HPDE6-E6E7 (cell line): ENCODE data around the gene TIPARP.
A peak's percentile ranks its signal among the peaks of the same experiment; 100 is the strongest.

Source experiments
- DNase-seq: peaks from one replicate; pipeline ENCODE4 v3.0.0; 2011; ENCODE audit warnings: missing footprints; ENCODE audit errors: extremely low spot score

Gene TIPARP

DNA sequence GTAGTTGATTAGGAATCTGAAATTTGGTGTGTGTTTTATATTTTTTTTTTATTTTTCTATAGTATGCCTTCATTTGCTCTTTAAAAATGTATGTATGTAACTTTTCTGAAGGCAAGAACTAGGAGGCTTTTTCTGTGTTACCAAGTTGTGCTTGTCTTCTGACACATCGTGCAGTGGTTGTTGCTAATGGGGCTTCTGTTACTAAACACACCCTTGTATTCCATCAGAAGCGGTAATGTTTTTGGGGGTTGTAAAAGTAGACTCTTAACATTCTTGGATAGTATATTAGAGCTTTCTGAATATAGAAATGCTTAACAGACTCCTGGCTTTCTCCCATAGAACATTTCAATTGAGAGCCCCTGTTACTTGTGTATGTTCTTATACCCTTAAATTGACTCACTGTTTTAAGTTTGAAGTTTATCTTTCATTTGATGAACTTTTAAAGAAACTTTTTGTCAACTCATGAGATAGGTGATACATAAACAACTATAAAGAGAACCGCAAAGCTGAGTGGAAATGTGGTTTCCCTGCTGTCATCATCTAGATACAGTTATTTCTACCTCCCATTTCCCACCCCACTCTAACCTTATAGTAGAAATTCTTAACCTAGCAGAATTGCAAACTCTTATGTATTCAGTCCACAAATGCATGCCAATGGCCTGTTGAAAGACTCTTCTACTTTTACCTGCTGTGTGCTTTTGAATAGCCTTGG, 2.5 kb downstream of the TIPARP start:
- no peak for DNase-seq

DNA sequence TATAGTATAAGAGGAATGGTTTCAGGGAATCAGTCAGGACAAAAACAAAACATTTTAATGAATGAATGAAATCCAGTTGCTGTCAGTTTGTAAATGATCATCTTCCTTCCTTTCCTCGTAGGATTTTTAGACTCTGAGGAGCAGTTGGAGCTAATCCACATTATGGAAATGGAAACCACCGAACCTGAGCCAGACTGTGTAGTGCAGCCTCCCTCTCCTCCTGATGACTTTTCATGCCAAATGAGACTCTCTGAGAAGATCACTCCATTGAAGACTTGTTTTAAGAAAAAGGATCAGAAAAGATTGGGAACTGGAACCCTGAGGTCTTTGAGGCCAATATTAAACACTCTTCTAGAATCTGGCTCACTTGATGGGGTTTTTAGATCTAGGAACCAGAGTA, 3.1 kb downstream of the TIPARP start:
- no peak for DNase-seq

DNA sequence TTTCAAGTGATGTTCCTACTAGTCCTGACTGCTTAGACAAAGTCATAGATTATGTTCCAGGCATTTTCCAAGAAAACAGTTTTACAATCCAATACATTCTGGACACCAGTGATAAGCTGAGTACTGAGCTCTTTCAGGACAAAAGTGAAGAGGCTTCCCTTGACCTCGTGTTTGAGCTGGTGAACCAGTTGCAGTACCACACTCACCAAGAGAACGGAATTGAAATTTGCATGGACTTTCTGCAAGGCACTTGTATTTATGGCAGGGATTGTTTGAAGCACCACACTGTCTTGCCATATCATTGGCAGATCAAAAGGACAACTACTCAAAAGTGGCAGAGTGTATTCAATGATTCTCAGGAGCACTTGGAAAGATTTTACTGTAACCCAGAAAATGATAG, 3.8 kb downstream of the TIPARP start:
- DNase-seq, result no peak

DNA sequence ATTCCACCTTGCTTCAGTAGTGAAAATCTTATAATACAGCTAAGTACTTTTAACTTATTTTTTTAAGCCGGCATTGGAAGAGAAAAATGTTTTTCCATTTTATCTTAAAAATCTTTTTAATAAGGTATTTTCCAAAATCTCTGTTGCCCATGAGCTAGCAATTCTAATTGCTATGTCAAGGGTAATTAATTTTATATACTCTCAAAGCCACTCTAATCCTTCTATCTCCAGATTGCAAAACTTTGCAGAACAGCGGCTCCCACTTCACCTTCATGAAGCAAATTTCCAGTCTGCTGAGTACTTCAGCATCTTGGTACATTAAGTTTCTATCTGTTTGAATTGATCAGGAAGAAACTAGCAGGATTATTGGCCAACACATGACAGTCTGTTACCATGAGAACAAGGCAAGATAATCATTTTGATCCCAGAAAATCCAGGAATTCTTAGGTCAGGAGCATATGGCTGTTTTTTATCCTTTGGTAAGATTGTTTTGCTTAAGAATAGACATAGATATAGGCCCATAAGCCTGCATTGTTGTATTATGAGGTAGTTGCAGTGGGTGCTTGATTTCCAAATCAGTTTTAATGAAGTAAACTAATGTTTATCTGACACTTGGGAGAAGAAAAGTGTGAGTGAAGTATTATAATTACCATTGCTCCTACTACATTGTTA, 6.0 kb downstream of the TIPARP start:
- no peak for DNase-seq

DNA sequence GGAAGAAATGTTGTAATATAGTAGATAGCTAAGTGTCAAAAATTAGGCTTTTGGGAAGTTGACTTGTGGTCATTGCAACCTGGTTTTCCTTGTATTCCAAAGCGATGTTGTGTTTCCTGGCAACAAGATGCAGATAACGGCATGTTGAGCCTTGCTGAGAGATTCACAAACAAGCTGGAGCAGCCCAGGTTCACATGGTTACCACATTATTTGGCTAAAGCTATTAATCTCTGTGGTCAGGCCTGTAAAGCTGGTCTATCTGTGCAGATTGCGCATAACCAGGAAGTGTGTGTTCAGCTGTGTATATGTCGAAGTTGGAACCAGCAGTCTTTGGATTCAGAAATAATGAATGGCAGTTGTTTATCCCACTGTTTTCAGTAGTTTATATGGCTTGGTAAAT, 6.6 kb downstream of the TIPARP start:
- peak; percentile 67 for DNase-seq

DNA sequence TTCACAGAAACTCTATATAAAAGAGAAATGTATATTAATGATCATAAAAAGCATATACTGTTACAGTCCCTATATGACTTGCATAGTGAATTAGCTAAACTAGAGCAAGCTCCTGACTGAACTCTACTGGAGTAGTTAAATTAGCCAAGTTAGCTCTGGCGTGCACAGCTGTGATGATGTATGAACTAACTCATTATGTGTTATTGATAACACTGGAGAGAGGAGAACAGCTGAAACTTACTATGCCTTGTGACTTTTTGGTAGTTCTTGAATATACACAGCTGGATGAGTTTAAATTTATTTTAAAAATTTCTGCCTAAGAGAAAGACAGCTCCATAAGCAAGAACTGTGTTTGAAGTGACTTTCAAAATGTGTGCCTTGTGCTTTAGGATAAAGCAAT, 8.1 kb downstream of the TIPARP start:
- DNase-seq, result no peak

DNA sequence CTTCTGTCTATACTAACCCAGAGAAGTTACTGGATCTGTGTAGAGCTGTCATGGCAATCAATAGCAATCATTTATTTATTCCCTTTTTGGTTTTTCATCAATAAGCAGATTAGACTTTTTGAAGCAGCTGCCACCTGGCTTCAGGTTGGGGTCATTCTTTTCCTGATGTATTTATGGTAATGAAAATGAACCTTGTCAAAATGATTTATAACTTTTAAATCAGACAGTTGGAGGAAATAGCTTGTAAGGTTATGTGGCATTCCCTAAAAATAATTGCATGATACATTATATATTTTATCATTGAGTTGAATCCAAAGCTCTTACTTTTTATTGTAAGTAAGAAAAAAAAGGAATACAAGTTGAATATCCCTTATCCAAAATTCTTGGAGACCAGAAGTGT, 8.6 kb downstream of the TIPARP start:
- DNase-seq, result no peak

DNA sequence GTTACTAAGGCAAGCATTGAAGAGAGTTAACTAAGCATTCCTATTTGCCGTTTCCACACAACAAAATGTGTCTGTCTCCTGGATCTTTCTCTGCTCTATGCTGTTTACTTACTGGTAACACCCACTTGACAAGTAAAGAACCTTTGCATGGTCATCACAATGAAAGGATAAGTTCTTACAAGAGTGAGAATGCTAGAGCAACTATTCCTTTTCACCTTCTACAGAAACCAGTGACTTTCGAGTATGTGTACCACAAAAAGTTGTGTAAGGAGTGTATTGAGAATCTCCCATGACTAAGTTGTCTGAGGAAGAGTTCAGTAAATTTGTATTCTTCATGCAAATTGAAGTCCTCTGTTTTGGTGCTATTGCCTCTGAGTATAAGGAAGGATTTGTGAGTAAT, 10.8 kb downstream of the TIPARP start:
- DNase-seq, result no peak

DNA sequence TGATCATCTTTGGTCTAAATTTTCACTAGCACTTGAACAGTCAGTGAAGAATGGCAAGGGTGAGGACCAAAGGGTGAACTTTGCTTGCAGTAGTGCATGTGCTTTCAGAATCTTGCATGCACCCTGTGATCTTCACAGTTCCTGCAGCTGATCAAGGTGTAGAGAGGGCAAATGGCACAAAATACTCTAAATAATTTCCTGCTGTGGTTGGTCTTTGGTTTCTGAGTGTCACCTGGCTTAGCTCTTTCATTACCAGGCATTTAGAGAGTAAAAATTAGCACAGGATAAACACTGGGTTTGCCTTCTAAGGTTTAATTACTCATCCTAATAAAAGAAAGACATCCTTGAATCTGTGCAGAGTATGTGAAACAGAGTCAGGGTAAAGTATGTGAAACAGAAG, 11.4 kb downstream of the TIPARP start:
- DNase-seq, result no peak

DNA sequence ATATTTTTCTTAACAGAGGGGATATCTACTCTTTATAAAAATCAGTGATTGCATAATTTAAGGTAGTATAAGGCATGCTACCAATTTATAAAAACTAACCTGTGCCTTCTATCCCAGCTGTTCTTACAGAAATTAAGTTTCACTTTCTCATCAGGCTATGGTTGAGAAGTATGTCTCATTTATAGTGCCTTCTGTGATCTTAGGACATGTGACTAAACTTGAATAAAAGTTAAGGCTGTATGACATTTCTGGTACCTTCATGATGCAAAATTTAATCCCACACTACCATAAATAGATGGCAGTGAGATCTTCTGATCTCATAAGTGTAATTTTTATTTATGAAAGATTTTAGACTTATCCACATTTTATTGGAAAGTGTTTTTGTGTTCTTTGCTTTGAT, 12.6 kb downstream of the TIPARP start:
- no peak for DNase-seq

DNA sequence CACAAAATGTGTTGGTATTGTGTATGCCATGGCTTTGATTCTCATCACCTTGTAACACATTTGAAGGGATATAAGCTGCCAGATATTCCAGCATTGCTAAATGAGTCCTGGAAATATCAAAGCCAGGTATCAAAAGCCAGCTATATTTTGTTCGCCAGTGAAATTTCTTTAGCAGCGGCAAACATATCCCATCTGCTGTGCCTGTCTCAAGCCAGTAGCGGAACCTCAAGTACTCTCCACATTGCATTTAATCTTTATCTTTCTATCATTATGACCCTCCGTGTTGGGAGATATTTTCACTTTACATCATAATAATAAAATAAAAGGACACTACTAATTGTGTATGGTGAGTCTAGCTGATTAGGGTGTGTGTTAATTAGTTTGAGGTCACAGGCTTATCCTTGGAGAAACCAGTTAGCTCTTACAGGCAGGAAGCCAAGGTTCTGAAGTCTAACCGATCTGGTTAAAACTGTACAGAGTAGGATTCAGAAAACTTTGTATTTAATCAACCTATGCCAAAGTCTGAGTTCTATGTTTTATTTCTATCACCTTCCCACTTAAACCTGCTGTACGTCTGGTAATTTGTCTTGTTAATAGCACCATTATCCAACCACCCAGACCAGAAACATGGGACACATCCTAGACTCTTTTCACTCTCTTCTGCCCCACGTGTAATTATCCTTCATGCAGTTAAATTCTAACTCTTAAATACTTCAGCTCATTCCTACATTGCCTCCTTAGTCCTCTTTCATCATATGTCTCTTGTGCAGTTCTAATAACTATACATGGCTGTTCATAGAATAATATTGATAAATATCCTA, 14.5 kb downstream of the TIPARP start:
- DNase-seq, result no peak

DNA sequence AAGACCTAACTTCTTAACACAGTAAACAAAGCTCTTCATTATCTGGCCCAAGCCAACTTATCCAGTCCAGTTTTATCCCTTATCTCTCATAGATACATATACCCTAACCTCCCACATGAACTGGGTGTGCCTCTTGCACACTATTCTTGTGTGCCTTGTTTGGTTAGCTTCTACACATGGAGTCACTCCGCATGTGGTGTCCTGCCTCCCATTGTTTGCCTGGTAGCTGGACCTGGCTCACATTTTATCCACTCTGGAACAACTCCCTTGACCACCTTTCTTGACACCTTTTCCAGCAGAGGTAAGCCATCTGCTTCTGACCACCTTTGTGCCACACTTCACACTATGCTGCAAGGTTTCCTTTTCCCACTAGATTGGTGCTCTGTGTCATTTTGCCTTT, 15.2 kb downstream of the TIPARP start:
- no peak for DNase-seq

DNA sequence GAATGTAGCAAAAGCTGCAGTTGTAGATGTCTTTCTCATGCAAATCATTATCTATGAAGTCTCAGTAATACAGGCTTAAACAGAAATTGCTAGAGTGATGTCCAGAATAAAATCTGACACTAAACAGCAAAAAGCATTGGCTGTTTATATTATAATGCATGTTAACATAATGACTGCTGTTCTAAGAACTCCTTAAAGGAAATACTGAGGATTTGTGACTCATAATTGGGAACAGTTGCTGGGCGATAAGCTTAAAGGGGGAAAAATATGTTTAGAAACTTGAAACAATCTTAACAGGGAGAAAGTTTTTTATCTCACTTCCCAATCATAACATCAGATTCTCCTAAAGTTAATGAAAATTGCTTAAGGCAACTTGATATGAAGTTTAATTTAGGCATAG, 17.5 kb downstream of the TIPARP start:
- DNase-seq, result no peak

DNA sequence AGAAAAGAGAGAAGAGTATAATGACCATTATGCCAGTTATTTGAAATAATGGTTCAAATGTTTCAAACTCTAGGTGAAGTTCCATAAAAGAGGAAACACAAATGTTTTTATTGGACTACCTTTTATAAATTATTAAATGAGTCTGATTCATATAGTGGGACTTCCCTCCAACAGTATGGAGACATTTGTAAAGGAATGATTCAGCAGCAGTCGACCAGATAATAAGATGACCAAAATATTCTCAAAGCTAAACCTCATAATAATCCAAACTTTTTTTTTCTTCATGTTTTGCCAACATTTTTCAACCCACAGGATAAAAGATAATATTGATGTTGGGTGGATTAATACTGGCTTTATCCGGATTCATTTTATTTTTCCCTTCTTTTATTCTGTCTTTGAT, 18.8 kb downstream of the TIPARP start:
- DNase-seq, result no peak

DNA sequence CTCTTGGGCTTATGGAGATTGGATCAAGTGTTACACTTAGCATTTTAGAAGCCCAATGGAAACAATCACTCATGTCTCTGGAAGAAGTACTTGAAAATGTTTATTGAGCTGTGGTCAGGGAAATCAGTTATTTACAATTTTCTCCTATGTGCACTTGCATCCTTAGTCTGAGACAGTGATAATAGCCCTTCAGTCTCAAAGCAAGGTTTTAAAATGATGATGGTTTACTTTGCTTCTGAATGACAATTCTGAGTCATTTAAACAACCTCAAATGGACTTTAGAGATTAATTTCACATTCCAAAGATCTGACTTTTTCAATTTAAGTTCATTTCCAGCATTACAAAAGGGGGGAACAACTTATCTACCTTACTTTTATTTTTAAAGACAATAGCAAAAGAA, 20.1 kb downstream of the TIPARP start:
- DNase-seq, result no peak

DNA sequence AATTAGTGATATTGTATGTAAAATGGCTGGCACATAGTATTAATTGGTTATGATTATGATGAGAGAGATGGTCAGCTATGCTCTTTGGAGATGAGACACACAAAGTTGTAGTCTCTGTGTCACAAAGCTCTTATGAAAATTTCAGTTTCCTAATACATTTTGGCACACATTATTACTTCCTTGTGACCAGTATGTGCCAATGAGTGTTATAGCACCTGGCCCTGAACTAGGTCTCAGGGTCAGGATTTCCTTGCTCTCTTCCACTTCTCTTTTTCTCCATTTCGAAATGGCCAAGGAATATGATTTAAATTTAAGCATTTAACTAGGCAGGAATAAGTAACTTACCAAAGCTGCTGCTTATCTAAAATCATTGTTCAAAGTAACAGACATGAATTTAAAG, 28.0 kb downstream of the TIPARP start:
- no peak for DNase-seq

DNA sequence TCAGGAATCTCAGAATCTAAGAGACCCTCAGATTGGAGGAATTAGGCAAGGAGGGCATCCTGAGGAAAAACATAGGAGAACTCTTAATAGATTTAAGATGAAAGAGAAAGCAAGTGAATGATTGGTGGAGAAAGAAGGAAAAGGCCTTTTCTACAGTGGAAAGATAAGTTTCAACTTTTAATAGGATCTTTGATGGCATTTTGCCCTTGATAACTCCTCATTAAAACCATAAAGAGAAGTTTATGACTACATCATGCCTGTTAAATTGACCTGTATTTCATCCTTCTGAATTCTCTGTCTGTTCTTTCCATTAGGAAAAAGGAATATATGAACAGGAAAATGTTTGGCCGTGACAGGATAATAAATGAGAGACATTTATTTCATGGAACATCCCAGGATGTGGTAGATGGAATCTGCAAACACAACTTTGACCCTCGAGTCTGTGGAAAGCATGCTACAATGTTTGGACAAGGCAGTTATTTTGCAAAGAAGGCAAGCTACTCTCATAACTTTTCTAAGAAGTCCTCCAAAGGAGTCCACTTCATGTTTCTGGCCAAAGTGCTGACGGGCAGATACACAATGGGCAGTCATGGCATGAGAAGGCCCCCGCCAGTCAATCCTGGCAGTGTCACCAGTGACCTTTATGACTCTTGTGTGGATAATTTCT, 30.1 kb downstream of the TIPARP start:
- DNase-seq, result no peak

DNA sequence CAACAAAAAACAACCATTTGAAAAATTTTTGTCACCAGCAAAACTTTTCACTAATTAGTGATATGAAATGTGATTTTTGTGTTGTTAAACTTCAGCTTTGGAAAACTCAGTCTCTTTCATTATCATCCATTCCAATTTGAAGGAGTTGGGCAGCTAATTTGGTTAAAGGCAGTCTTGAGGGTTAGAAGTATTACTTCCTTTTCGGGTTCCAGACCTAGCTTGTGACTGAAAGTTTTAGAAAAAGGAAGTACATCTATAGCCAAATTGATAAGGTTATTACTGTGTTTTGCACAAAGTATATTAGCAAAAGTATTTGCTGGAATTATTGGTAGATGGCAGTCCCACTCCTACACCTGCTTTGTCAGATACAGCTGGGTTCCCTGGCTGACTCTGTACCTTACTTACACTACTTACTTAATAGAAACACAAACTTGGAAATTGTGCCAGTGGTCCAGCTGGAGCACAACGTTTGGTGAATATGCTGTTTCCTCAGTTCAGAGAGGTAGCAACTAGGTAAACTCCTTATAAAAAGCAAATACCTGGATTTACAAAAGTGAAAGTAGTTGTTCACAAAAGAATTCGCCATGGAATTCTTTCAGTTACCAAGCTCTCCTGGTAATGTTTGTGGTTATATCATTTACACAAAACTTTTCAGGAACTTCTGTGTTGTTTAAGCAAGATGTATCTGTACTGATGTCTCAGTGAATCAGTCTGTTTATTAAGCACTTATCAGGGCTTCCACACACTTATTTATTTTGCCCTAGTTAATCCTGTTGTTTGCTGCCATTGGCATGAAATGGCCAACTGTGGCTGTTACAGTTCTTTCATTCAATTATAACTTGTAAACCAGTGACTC, 31.6 kb downstream of the TIPARP start:
- DNase-seq, result no peak

DNA sequence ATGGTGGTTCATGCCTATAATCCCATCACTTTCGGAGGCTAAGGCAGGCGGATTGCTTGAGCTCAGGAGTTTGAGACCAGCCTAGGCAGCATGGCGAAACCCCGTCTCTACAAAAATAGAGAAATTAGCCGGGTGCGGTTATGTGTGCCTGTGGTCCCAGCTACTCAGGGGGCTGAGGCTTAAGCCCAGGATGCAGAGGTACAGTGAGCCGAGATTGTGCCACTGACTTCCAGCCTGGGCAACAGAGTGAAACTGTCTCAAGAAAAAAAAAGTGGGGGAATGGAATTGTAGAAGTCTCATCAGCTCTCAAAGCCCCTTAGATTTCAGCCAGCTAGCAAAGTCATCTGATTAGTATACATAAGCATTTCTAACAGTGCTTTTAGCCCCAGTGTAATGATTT, 33.2 kb downstream of the TIPARP start:
- no peak for DNase-seq

DNA sequence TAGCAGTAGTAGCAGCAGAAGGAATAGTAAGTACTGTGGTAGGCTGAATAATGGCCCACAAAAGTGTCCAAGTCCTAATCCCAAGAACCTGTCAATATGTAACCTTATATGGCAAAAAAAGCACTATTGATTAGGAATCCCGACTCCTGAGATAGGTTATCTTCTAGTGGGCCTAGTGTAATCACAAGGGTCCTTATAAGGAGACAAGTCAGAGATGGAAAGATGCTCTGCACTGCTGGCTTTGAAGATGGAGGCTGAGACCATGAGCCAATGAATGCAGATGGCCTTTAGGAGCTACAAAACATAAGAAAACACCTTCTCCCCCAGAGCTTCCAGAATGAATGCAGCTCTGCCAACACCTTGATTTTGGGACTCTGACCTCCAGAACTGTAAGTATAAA, 36.0 kb downstream of the TIPARP start:
- DNase-seq, result no peak

DNA sequence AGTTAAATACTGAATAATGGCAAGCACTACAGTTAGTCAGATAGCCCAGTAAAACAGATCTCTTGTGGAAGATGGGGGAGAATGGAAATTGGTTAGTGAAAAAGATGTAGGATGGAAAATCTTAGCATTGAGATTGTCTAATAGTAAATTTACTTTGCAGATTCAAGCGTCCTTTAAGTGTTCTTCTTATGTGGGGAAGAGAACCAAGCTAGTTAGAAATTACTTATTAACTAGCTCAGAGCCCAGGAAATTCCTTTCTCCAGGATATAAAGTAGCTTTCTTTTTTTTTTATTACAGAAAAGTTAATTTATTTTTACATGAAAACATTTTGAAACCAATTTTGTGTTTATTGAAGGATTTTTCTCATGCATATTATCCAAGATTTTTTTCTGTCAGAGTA, 36.7 kb downstream of the TIPARP start:
- no peak for DNase-seq
